Measurements from ENCODE around the gene DNAJB8. TPM values are rescaled to one million over a fixed set of nuclear protein-coding genes. Genes with fewer than 3 reads are reported as not detected.

The DNAJB8 gene
- total and polyA plus RNA-seq, 7 donors: not detected

GRCh38 chr3:128424508-128425069 is 42.1 kb downstream of the DNAJB8 start:
- Histone ChIP-seq H3K4me3 (no peak overlapping the region), H3K4me1 (peaks cover 0 to 9% (median 7%) of the 10 kb centered on the region in 4 donors), H3K36me3 (no peaks in the 10 kb centered on the region), H3K9me3 (no peaks in the 10 kb centered on the region), H3K27me3 (peaks cover 0 to 38% (median 23%) of the 10 kb centered on the region in 3 donors), H3K27ac (no peak overlapping the region)
- DNase-seq: no peak
- TF ChIP-seq POLR2AphosphoS5 (IDR thresholded peaks at IDR 0.05) (no peak), EP300 (IDR thresholded peaks at IDR 0.05) (no peak), CTCF (IDR thresholded peaks at IDR 0.05) (no peak), POLR2A (IDR thresholded peaks at IDR 0.05) (no peak)
- 81 to 88% methylated on average over 14 of the region's 14 CpGs for WGBS, 2 donors
- intact Hi-C loops (cut with DNase I): no loop called here

GRCh38 chr3:128423525-128424147 is 43.1 kb downstream of the DNAJB8 start:
- Histone ChIP-seq H3K27ac (no peak overlapping the region), H3K36me3 (no peaks in the 10 kb centered on the region), H3K4me1 (peaks cover 0 to 9% (median 7%) of the 10 kb centered on the region in 4 donors), H3K9me3 (no peaks in the 10 kb centered on the region), H3K27me3 (peaks cover 0 to 29% (median 15%) of the 10 kb centered on the region in 3 donors), H3K4me3 (no peak overlapping the region)
- WGBS, 2 donors: 70 to 86% methylated on average over 7 of the region's 7 CpGs
- intact Hi-C loops (cut with DNase I): no loop called here
- no peak for DNase-seq
- no peak for TF ChIP-seq POLR2A (IDR thresholded peaks at IDR 0.05)
- TF ChIP-seq EP300 (IDR thresholded peaks at IDR 0.05): no peak
- TF ChIP-seq CTCF (IDR thresholded peaks at IDR 0.05): no peak
- TF ChIP-seq POLR2AphosphoS5 (IDR thresholded peaks at IDR 0.05): no peak

GRCh38 chr3:128422762-128423524 is 43.7 kb downstream of the DNAJB8 start:
- Histone ChIP-seq H3K4me1 (peaks cover 0 to 9% (median 7%) of the 10 kb centered on the region in 4 donors), H3K27ac (no peak overlapping the region), H3K9me3 (no peaks in the 10 kb centered on the region), H3K27me3 (peaks cover 0 to 23% (median 8%) of the 10 kb centered on the region in 3 donors), H3K36me3 (no peaks in the 10 kb centered on the region), H3K4me3 (no peak overlapping the region)
- 91 to 95% methylated on average over 3 of the region's 3 CpGs for WGBS, 2 donors
- intact Hi-C loops (cut with DNase I): no loop called here
- no peak for DNase-seq
- TF ChIP-seq CTCF (IDR thresholded peaks at IDR 0.05) (no peak), POLR2A (IDR thresholded peaks at IDR 0.05) (no peak), EP300 (IDR thresholded peaks at IDR 0.05) (no peak), POLR2AphosphoS5 (IDR thresholded peaks at IDR 0.05) (no peak)

- H3K4me1 ChIP-seq: peaks cover 0 to 9% (median 7%) of the 10 kb centered on the region in 4 donors
- 85 to 89% methylated on average over 7 of the region's 7 CpGs for WGBS, 2 donors
- intact Hi-C loops (cut with DNase I): no loop called here
- peaks cover 0 to 14% (median 7%) of the 10 kb centered on the region in 3 donors for H3K27me3 ChIP-seq
- H3K9me3 ChIP-seq: no peaks in the 10 kb centered on the region
- H3K27ac ChIP-seq: no peak overlapping the region
- no peaks in the 10 kb centered on the region for H3K36me3 ChIP-seq
- TF ChIP-seq POLR2AphosphoS5 (IDR thresholded peaks at IDR 0.05) (no peak), POLR2A (IDR thresholded peaks at IDR 0.05) (no peak), CTCF (IDR thresholded peaks at IDR 0.05) (no peak), EP300 (IDR thresholded peaks at IDR 0.05) (no peak)
- no peak for DNase-seq
- no peak overlapping the region for H3K4me3 ChIP-seq
Observed at GRCh38 chr3:128421966-128422365, 44.7 kb downstream of the DNAJB8 start.
